Right cardiac atrium (tissue), 5 donors: ENCODE data around the gene CLEC5A. TPM values are rescaled to one million over a fixed set of nuclear protein-coding genes. Genes with fewer than 3 reads are reported as not detected.
A peak's percentile ranks its signal among the peaks of the same experiment; 100 is the strongest.

Experiments
- ATAC-seq, 2 donors: fragments of 200-7000 bp; cut with Tn5 transposase; one replicate each; pipeline versions ENCODE4 v1.8.0 to v1.9.1; 2020; ENCODE audit warnings: moderate library complexity in 2 of 2, mild to moderate bottlenecking in 1 of 2
- DNase-seq, 3 donors: peaks; one replicate each; pipeline ENCODE4 v3.0.0-alpha.2; 2020
- H3K27ac ChIP-seq: one replicate; pipeline ENCODE4 v1.5.1; 2013; ENCODE audit warnings: mild to moderate bottlenecking, low read length, control low read depth, moderate library complexity
- H3K27me3 ChIP-seq: one replicate; pipeline ENCODE4 v1.6.1; 2013; ENCODE audit not compliant: control insufficient read depth, insufficient read depth
- H3K4me1 ChIP-seq: one replicate; pipeline ENCODE4 v1.6.1; 2013; ENCODE audit warnings: low read length; ENCODE audit not compliant: control insufficient read depth, insufficient read depth
- H3K4me3 ChIP-seq: one replicate; pipeline ENCODE4 v1.5.1; 2013; ENCODE audit warnings: low read length, control low read depth
- H3K9me3 ChIP-seq: one replicate; pipeline ENCODE4 v1.6.1; 2013; ENCODE audit warnings: low read length; ENCODE audit not compliant: control insufficient read depth
- WGBS: extraction: QIAGEN DNeasy Blood & Tissue Kit; methylation state at CpG from one replicate; pipeline ENCODE4 v1.1.7; 2013; 5-methylcytosine and 5-hydroxymethylcytosine counted together
- intact Hi-C, 4 donors: fragments of 100-400 bp; cut with DNase I; formaldehyde crosslinking; loops; one replicate each; pipeline versions ENCODE4 v1.11.0 to v1.14.0; 2022 to 2023
- polyA plus RNA-seq: library from polyadenylated mRNA; stranded (reverse); fragments of 200-250 nt; gene quantifications from one replicate; pipeline ENCODE4 v1.2.3, GENCODE V29; 2013
- total RNA-seq, 4 donors: library from RNA; stranded (reverse); fragmentation: NEBNext Ultra II Directional; extraction: Animal tissue kit (Norgen Biotek cat#: 25700); gene quantifications; one replicate each; pipeline ENCODE4 v1.2.1, GENCODE V29; 2021
- donor health status: healthy with polysubstance abuse.
- donor health status: DM: no; HTN: yes; CAD: no.
- donor health status: DM: no; HTN: no; CAD: no.
- donor health status: DM: no; HTN: yes; CAD: no; lungs with severe emphysema.
- donor health status: DM: yes; HTN: yes; CAD: no.

CLEC5A gene
- total and polyA plus RNA-seq, 5 donors, result 0.08 to 0.74 (median 0.27) TPM

DNA sequence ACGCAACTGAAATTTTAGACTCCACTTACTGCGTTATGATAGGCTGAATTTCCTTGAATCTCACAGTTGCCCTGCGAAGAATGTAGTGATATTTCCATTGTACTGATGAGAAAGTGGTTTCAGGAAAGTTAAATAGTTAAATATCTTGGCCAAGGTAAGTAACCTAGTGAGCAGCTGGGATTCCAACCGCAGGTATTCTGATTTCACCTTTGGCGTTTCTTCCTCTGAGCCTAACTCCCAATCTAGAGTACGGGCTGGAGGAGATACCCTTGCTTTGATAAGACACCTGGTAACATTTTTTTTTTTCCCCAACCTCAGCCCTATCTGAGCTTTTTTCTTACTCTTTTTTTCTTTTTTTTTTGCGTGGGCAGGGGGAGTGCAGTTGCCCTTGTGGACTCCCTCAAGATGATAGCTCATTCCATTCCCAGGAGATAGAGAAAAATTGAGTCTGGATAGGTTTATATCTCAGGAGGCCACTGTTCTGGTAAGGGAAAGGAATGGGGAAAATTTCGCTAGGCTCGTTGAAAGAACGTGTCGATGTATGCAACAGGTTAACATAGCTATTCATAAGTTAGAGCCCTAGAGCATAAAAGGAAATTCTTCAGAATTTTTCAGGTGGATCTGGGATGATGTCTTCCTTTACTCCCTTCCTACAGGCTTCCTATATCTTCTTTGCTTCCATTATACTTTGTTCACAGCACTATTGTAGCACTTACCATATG lies 29.9 kb upstream of the CLEC5A start:
- Histone ChIP-seq H3K9me3 (no peaks in the 10 kb centered on the region), H3K27ac (no peak overlapping the region), H3K27me3 (no peaks in the 10 kb centered on the region), H3K4me1 (no peaks in the 10 kb centered on the region), H3K4me3 (no peak overlapping the region)
- 39% methylated on average over 11 of the region's 11 CpGs for WGBS
- no peak for DNase-seq
- ATAC-seq, result no peak
- intact Hi-C loops, result loop anchor here in 2 of 4 donors (10.0 kb wide), 1 partner anchor 208 kb away; no protein-coding TSS in a partner anchor

DNA sequence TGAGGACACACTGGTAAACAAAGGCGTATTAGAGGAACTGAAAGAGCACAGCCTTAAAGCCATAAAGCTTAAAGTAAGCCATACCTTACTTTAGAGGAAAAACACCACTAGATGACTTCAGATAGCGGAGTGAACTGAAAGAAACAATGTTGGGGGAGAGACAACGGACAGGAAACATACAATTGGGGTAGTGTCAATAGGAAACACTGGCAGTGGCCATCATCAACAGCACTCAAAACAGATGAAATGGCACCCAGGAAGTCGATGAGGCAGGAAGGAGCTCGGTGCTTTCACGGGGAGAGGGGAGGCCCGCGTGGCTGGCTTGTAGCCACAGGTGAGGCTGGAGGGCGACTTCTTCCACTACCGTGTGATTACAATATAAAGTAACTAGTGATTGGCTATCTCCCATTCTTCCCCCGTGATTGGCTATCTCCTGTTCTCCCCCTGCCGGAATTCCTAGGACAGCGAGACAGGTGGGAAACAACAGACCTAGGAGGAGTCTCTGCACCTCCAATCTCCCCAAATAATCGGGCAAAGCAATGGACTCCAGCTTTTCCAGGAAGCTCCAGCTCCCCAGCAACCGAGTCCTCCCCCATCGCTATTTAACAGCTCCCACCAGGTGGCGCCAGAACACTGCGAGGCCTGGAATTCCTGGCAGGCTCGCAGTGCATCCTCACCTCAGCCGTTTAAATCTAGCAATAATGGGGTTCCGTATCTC lies 29.2 kb upstream of the CLEC5A start:
- peak; percentile 59 to 84 (median 82) for DNase-seq
- H3K4me1 ChIP-seq, result no peaks in the 10 kb centered on the region
- no peaks in the 10 kb centered on the region for H3K27me3 ChIP-seq
- ATAC-seq, result peak; percentile 43 to 71
- 16% methylated on average over 21 of the region's 21 CpGs for WGBS
- no peaks in the 10 kb centered on the region for H3K9me3 ChIP-seq
- intact Hi-C loops, result loop anchor here in 2 of 4 donors (10.0 kb wide), 1 partner anchor 209 kb away; no protein-coding TSS in a partner anchor
- peak overlapping the region; percentile 12 for H3K4me3 ChIP-seq
- H3K27ac ChIP-seq, result no peak overlapping the region

DNA sequence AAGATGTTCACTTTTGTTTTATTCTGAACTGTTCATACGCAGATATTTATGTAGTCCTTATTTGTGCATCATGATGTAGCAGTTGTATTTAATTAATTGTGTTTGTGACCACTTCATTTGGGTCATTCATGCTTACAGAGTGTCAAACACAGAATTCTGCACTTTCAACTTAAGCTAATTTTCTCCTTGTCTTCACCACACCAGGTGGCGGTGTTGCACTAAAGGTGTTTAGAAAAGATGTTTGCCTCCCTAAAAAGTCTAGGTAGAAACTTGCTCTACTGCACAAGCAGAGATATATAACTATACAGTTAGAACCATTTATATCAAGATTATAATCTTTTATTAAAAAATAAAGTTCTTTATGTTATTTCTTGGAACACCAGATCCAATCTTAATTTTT lies 28.1 kb upstream of the CLEC5A start:
- H3K9me3 ChIP-seq, result no peaks in the 10 kb centered on the region
- H3K27ac ChIP-seq, result no peak overlapping the region
- intact Hi-C loops, result loop anchor here in 2 of 4 donors (10.0 kb wide), 1 partner anchor 210 kb away; no protein-coding TSS in a partner anchor
- ATAC-seq (no peak), DNase-seq (no peak)
- H3K27me3 ChIP-seq, result no peaks in the 10 kb centered on the region
- no peak overlapping the region for H3K4me3 ChIP-seq
- no peaks in the 10 kb centered on the region for H3K4me1 ChIP-seq
- 69% methylated on average over 2 of the region's 2 CpGs for WGBS

DNA sequence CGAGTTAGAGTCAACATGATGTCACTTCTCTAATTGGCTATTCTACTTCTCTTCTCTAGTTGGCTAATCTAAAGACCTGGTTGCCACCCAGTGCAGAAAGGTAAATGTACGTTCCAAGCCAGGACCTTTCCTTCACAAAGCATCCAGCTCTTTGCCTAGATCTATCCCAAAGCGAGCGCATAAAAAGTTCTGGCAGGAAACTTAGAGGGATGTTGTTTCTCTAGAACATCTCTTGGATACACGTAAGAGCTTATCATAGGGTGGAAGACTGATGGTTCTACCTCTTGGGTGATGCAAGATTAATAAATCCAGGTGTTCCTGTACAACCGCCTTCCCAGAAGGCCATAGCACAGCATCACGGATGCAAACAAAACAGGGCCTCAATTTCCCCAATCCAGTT lies 26.9 kb upstream of the CLEC5A start, which contains the start of gene TAS2R38:
TSS of gene TAS2R38 (minus strand) at position 101 of the 400 bp plus-strand sequence. CDS start at position 17, 84 bp downstream.
- H3K4me1 ChIP-seq, result no peaks in the 10 kb centered on the region
- intact Hi-C loops, result loop anchor here in 2 of 4 donors (10.0 kb wide), 1 partner anchor 211 kb away; no protein-coding TSS in a partner anchor
- WGBS, result 81% methylated on average over 7 of the region's 7 CpGs
- no peaks in the 10 kb centered on the region for H3K27me3 ChIP-seq
- no peak within 1 kb of the TSS for H3K4me3 ChIP-seq
- H3K9me3 ChIP-seq, result no peaks in the 10 kb centered on the region
- H3K27ac ChIP-seq, result no peak within 1 kb of the TSS
- ATAC-seq (no peak), DNase-seq (no peak)

DNA sequence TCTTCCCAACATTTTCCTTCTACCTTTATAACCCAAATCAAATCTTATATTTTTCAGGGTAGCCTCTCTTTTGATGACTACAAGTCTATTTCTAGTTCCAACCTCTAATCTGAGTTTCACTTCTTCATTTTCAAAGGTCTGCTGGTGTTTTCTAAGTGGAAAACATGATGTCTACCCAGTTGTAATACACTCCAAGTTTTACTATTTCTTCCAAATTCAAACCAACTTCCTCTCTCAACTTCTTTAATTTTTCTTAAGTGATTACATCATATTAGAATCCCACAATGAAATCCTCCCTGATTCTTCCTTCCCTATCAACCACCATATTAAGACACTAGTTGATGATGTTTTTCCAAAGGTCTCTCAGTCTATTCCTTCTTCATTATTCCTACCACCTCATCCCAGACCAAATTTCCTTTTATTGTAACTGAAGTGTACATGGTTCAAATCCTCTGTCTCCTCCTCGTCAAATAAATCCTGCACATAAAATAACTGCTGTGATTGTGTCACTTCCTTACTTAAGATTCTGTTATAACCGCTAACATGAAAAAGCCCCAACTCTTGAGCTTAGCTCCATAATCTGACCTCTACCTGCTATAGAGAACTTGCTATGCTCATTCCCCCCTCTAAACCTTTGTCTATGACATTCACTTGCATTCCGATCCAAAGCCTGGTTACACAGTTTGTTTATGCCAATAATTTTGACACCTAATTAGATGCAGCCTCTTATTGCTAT lies 14.1 kb upstream of the CLEC5A start:
- Histone ChIP-seq H3K27ac (no peak overlapping the region), H3K4me3 (no peak overlapping the region), H3K27me3 (no peaks in the 10 kb centered on the region), H3K4me1 (no peaks in the 10 kb centered on the region), H3K9me3 (no peaks in the 10 kb centered on the region)
- intact Hi-C loops, result no loop called here
- WGBS, result 78% methylated on average over 3 of the region's 3 CpGs
- no peak for DNase-seq
- no peak for ATAC-seq

DNA sequence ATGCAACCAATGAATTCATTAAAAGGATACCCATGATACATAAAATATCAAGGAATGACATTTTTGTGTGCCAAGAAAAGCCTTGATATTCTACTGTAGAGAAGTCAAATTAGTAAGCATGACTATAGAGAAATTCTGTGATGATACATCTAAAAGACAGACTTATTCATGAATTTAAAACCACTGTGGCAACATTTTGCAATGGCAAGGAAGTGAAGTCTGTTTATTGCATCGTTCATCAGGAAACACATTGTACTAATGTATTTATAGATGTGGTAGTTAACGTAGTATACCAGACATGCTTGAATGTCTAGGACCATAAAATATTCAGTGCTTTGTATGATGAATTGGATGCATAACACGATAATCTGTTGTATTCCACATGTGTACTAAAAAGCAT lies 9.3 kb upstream of the CLEC5A start:
- WGBS, result 61% methylated on average over 3 of the region's 3 CpGs
- no peak for DNase-seq
- Histone ChIP-seq H3K27me3 (no peaks in the 10 kb centered on the region), H3K9me3 (no peaks in the 10 kb centered on the region), H3K27ac (no peak overlapping the region), H3K4me1 (no peaks in the 10 kb centered on the region), H3K4me3 (no peak overlapping the region)
- intact Hi-C loops, result no loop called here
- no peak for ATAC-seq

DNA sequence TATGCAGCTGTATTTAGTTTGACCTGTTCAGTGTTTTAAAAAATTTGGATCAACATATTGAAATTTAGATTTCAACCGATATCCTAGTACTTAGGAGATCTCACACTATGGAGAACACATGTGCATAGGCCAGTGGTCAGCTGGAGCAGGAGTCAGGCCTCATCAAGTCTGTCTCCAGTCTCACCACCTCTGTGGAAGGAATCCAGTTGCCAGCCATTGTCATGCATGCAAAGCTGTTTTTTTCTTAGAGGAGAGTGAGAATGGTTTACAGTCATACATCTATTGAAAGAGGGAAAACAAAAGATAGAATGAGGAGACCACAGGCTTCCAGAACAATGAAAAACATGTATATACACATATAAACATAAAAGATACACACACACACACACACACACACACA lies 7.6 kb upstream of the CLEC5A start:
- no peaks in the 10 kb centered on the region for H3K4me1 ChIP-seq
- 60% methylated on average over 1 of the region's 1 CpG for WGBS
- ATAC-seq (no peak), DNase-seq (no peak)
- no peak overlapping the region for H3K4me3 ChIP-seq
- no peak overlapping the region for H3K27ac ChIP-seq
- H3K27me3 ChIP-seq, result no peaks in the 10 kb centered on the region
- intact Hi-C loops, result no loop called here
- H3K9me3 ChIP-seq, result no peaks in the 10 kb centered on the region

DNA sequence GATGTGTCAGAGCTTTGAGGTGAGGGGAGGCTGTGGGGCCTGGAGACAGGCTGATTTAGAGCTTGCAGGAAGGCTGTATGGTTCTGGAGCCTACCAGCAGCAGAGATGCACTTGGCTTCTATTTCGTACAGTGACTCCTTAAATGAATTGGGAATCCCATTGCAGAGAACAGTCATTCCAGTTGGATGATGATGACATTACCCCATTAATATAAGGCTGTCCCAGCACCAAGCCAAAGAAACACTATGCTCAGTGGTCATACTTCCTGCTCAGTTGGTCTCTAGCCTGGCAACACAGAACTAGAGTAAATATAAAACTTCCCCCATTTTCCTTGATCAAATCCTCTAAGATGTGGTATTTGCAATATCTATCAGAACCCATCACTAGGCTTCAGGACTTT lies 5.7 kb upstream of the CLEC5A start:
- Histone ChIP-seq H3K27me3 (no peaks in the 10 kb centered on the region), H3K4me1 (no peaks in the 10 kb centered on the region), H3K4me3 (no peak overlapping the region), H3K9me3 (no peaks in the 10 kb centered on the region), H3K27ac (no peak overlapping the region)
- intact Hi-C loops, result no loop called here
- no peak for DNase-seq
- WGBS, result 83% methylated on average over 1 of the region's 1 CpG
- no peak for ATAC-seq

DNA sequence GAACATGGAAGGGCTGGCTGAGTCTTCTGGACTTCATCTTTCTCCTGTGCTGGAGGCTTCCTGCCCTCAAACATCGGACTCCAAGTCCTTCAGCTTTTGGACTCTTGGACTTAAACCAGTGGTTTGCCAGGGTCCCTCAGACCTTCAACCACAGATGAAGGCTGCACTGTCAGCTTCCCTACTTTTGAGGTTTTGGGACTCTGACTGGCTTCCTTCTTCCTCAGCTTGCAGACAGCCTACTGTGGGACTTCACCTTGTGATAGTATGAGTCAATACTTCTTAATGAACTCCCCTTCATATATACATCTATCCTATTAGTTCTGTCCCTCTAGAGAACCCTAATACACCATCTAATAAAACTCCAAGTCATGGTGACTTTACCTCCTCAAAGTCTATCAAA lies 4.0 kb upstream of the CLEC5A start:
- intact Hi-C loops, result no loop called here
- H3K4me3 ChIP-seq, result no peak overlapping the region
- WGBS, result 66% methylated on average over 1 of the region's 1 CpG
- no peak overlapping the region for H3K27ac ChIP-seq
- ATAC-seq (no peak), DNase-seq (no peak)
- no peaks in the 10 kb centered on the region for H3K9me3 ChIP-seq
- H3K4me1 ChIP-seq, result no peaks in the 10 kb centered on the region
- no peaks in the 10 kb centered on the region for H3K27me3 ChIP-seq

DNA sequence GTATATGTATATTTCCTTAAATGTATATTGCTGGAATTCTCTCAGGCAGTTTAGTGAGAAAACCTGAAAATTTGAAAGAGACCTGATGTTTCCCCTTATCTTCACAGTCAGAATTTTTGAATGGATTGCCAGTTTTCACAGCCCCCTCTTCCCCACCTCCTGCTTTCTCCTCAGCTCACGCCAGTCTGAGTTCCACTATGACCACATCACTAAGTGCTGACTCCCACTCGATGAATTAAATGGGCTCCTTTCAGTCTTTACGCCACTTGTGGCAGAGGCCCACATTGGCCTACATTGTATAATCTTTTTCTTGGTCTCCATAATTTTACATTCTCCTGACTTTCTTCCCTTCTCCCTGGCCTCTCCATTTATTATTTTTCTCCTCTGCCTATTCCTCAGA lies 3.1 kb upstream of the CLEC5A start:
- Histone ChIP-seq H3K4me3 (no peak overlapping the region), H3K27me3 (no peaks in the 10 kb centered on the region), H3K27ac (no peak overlapping the region), H3K4me1 (no peaks in the 10 kb centered on the region), H3K9me3 (no peaks in the 10 kb centered on the region)
- intact Hi-C loops, result no loop called here
- ATAC-seq (no peak), DNase-seq (no peak)
- WGBS, result 68% methylated on average over 3 of the region's 3 CpGs

DNA sequence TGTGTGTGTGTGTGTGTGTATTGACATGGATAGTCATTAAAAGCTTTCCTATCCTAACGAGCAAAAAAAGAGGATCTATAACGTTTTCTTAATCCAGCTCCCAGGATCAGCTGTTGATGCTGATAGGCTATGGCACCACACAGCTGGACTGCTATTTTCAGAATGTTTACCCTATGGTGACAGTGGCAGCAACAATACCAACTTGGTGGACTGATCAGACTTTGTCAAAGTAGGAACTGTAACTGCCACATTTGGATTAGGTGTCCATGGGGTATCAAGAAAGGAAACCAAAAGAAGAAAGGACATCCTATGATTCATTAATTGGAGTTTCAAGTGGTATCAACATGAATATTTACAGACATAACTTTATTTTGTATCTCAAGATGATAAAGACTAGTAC lies 2.7 kb upstream of the CLEC5A start:
- Histone ChIP-seq H3K27me3 (no peaks in the 10 kb centered on the region), H3K4me3 (no peak overlapping the region), H3K9me3 (no peaks in the 10 kb centered on the region), H3K4me1 (no peaks in the 10 kb centered on the region), H3K27ac (no peak overlapping the region)
- intact Hi-C loops, result no loop called here
- WGBS, result 47% methylated on average over 2 of the region's 2 CpGs
- DNase-seq, result no peak
- no peak for ATAC-seq
